T-helper 2 cell treated with Interferon-gamma antibody and Interleukin-4, amounts not matched to agents 5 μg/mL and 100 μg/mL, for 36 hours (primary cell): ENCODE data around the gene CEMP1.

Experiments used
- DNase-seq: peaks from one replicate; pipeline ENCODE4 v3.0.0; 2021; ENCODE audit warnings: low spot score
- H3K27ac Mint-ChIP-seq: one replicate; pipeline ENCODE4 v1.8.0; 2021; ENCODE audit warnings: mild to moderate bottlenecking, mixed read lengths
- H3K27me3 Mint-ChIP-seq: one replicate; pipeline ENCODE4 v1.8.0; 2021; ENCODE audit warnings: low read depth, mixed read lengths
- H3K36me3 Mint-ChIP-seq: one replicate; pipeline ENCODE4 v1.8.0; 2021; ENCODE audit warnings: low read depth, mixed read lengths
- H3K4me1 Mint-ChIP-seq: one replicate; pipeline ENCODE4 v1.8.0; 2021; ENCODE audit warnings: low read depth, mixed read lengths
- H3K4me3 Mint-ChIP-seq: one replicate; pipeline ENCODE4 v1.8.0; 2022; ENCODE audit warnings: mild to moderate bottlenecking, moderate library complexity, mixed read lengths
- H3K9me3 Mint-ChIP-seq: one replicate; pipeline ENCODE4 v1.8.0; 2021; ENCODE audit warnings: mixed read lengths

CEMP1 gene

GRCh38 chr16:2530629-2531318 lies 434 bp downstream of the CEMP1 start:
- DNase-seq = no peak
- no peaks in the 10 kb centered on the region for H3K27me3 Mint-ChIP-seq
- H3K27ac Mint-ChIP-seq = peak overlapping the region; percentile 100
- peak overlapping the region; percentile 99 for H3K4me3 Mint-ChIP-seq
- H3K4me1 Mint-ChIP-seq = peaks cover 14% of the 10 kb centered on the region
- H3K36me3 Mint-ChIP-seq = peaks cover 8% of the 10 kb centered on the region
- H3K9me3 Mint-ChIP-seq = no peaks in the 10 kb centered on the region

GRCh38 chr16:2529961-2530628 lies 1.1 kb downstream of the CEMP1 start:
- Mint-ChIP-seq H3K4me3 (peak overlapping the region; percentile 39), H3K36me3 (peaks cover 8% of the 10 kb centered on the region), H3K27me3 (no peaks in the 10 kb centered on the region), H3K27ac (peak overlapping the region; percentile 57), H3K9me3 (no peaks in the 10 kb centered on the region), H3K4me1 (peaks cover 14% of the 10 kb centered on the region)
- DNase-seq = no peak

- no peak overlapping the region for H3K4me3 Mint-ChIP-seq
- DNase-seq = no peak
- peaks cover 14% of the 10 kb centered on the region for H3K4me1 Mint-ChIP-seq
- H3K27ac Mint-ChIP-seq = peak overlapping the region; percentile 55
- no peaks in the 10 kb centered on the region for H3K27me3 Mint-ChIP-seq
- peaks cover 13% of the 10 kb centered on the region for H3K36me3 Mint-ChIP-seq
- no peaks in the 10 kb centered on the region for H3K9me3 Mint-ChIP-seq
Measured at GRCh38 chr16:2529061-2529931, 1.9 kb downstream of the CEMP1 start.

- Mint-ChIP-seq H3K27me3 (no peaks in the 10 kb centered on the region), H3K4me3 (no peak overlapping the region), H3K4me1 (peaks cover 12% of the 10 kb centered on the region), H3K27ac (no peak overlapping the region), H3K36me3 (peaks cover 17% of the 10 kb centered on the region), H3K9me3 (no peaks in the 10 kb centered on the region)
- no peak for DNase-seq
Measured at GRCh38 chr16:2528161-2529060, 2.8 kb downstream of the CEMP1 start.

- Mint-ChIP-seq H3K27me3 (no peaks in the 10 kb centered on the region), H3K9me3 (no peaks in the 10 kb centered on the region), H3K27ac (no peak overlapping the region), H3K4me1 (peaks cover 10% of the 10 kb centered on the region), H3K36me3 (peaks cover 17% of the 10 kb centered on the region), H3K4me3 (no peak overlapping the region)
- no peak for DNase-seq
Measured at GRCh38 chr16:2527784-2528100, 3.5 kb downstream of the CEMP1 start.

- no peak for DNase-seq
- peaks cover 17% of the 10 kb centered on the region for H3K36me3 Mint-ChIP-seq
Measured at GRCh38 chr16:2527071-2527783, 4.0 kb downstream of the CEMP1 start.

GRCh38 chr16:2526135-2526534 lies 5.1 kb downstream of the CEMP1 start:
- peaks cover 21% of the 10 kb centered on the region for H3K36me3 Mint-ChIP-seq

More at GRCh38 chr16:2527071-2527783, 4.0 kb downstream of the CEMP1 start:
- Mint-ChIP-seq H3K27me3 (no peaks in the 10 kb centered on the region), H3K9me3 (no peaks in the 10 kb centered on the region), H3K4me3 (no peak overlapping the region), H3K27ac (no peak overlapping the region), H3K4me1 (peaks cover 8% of the 10 kb centered on the region)

GRCh38 chr16:2524339-2524938 lies 6.8 kb downstream of the CEMP1 start:
- DNase-seq = no peak
- no peak overlapping the region for H3K4me3 Mint-ChIP-seq
- H3K9me3 Mint-ChIP-seq = no peaks in the 10 kb centered on the region
- peaks cover 9% of the 10 kb centered on the region for H3K4me1 Mint-ChIP-seq
- H3K36me3 Mint-ChIP-seq = peaks cover 21% of the 10 kb centered on the region
- H3K27me3 Mint-ChIP-seq = no peaks in the 10 kb centered on the region
- peak overlapping the region; percentile 5 for H3K27ac Mint-ChIP-seq

More at GRCh38 chr16:2526135-2526534, 5.1 kb downstream of the CEMP1 start:
- no peak for DNase-seq
- Mint-ChIP-seq H3K9me3 (no peaks in the 10 kb centered on the region), H3K4me3 (no peak overlapping the region), H3K27me3 (no peaks in the 10 kb centered on the region), H3K4me1 (peaks cover 5% of the 10 kb centered on the region), H3K27ac (peak overlapping the region; percentile 70)

GRCh38 chr16:2523801-2524231 lies 7.4 kb downstream of the CEMP1 start:
- H3K36me3 Mint-ChIP-seq = peaks cover 21% of the 10 kb centered on the region
- peaks cover 9% of the 10 kb centered on the region for H3K4me1 Mint-ChIP-seq
- H3K27me3 Mint-ChIP-seq = no peaks in the 10 kb centered on the region
- no peaks in the 10 kb centered on the region for H3K9me3 Mint-ChIP-seq
- H3K4me3 Mint-ChIP-seq = no peak overlapping the region
- no peak overlapping the region for H3K27ac Mint-ChIP-seq
- no peak for DNase-seq

GRCh38 chr16:2520784-2521531 lies 10.2 kb downstream of the CEMP1 start:
- Mint-ChIP-seq H3K36me3 (peaks cover 29% of the 10 kb centered on the region), H3K4me1 (peaks cover 18% of the 10 kb centered on the region), H3K27ac (peak overlapping the region; percentile 91), H3K4me3 (peak overlapping the region; percentile 85), H3K27me3 (no peaks in the 10 kb centered on the region), H3K9me3 (no peaks in the 10 kb centered on the region)
- DNase-seq = no peak

- Mint-ChIP-seq H3K4me3 (peak within 1 kb of the TSS; percentile 85), H3K36me3 (peaks cover 28% of the 10 kb centered on the region), H3K27me3 (no peaks in the 10 kb centered on the region), H3K9me3 (no peaks in the 10 kb centered on the region), H3K4me1 (peaks cover 24% of the 10 kb centered on the region), H3K27ac (peak within 1 kb of the TSS; percentile 92)
- DNase-seq = peak; percentile 85
Measured at GRCh38 chr16:2520097-2520783, 11.0 kb downstream of the CEMP1 start, which contains the start of gene AMDHD2. TSS of gene AMDHD2 (plus strand) at chr16:2520371. CDS start at chr16:2520459, 88 bp downstream.
